ENCODE data around the gene CDCA3. TPM values are rescaled to one million over a fixed set of nuclear protein-coding genes. Genes with fewer than 3 reads are reported as not detected.

Gene CDCA3
- total and polyA plus RNA-seq, 2 of the 13 experiments (the other 11 are each of a cell fraction or from before 2014, with no cell fraction given), result 32.7 to 56.5 TPM

DNA sequence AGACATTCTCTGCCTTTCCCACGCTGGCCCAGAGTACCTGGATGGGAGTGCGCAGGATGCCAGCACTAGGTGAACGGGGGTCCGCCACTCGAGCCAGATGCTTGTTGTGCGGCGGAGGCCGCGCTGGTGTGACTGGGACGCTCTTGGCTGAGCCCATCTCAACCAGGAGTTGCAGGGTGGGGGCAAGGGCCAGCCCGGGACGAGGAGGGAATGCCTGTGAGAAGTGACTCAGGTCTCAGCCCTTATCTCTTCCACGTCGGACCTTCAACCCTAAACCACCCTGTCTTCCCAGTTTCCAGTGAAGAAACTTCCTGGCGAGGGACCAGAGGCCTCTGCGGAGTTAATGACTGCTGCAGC, 312 bp downstream of the CDCA3 start (continued):
- TF ChIP-seq, protein P1, sequence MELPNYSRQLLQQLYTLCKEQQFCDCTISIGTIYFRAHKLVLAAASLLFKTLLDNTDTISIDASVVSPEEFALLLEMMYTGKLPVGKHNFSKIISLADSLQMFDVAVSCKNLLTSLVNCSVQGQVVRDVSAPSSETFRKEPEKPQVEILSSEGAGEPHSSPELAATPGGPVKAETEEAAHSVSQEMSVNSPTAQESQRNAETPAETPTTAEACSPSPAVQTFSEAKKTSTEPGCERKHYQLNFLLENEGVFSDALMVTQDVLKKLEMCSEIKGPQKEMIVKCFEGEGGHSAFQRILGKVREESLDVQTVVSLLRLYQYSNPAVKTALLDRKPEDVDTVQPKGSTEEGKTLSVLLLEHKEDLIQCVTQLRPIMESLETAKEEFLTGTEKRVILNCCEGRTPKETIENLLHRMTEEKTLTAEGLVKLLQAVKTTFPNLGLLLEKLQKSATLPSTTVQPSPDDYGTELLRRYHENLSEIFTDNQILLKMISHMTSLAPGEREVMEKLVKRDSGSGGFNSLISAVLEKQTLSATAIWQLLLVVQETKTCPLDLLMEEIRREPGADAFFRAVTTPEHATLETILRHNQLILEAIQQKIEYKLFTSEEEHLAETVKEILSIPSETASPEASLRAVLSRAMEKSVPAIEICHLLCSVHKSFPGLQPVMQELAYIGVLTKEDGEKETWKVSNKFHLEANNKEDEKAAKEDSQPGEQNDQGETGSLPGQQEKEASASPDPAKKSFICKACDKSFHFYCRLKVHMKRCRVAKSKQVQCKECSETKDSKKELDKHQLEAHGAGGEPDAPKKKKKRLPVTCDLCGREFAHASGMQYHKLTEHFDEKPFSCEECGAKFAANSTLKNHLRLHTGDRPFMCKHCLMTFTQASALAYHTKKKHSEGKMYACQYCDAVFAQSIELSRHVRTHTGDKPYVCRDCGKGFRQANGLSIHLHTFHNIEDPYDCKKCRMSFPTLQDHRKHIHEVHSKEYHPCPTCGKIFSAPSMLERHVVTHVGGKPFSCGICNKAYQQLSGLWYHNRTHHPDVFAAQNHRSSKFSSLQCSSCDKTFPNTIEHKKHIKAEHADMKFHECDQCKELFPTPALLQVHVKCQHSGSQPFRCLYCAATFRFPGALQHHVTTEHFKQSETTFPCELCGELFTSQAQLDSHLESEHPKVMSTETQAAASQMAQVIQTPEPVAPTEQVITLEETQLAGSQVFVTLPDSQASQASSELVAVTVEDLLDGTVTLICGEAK (IDR thresholded peaks at IDR 0.05), result no peak
- TF ChIP-seq, protein P1 (CRISPR knock-in tag; IDR thresholded peaks at IDR 0.05), result no peak
- no peak for TF ChIP-seq KAT8 (CRISPR knock-in tag; IDR thresholded peaks at IDR 0.05)
- no peak for TF ChIP-seq BCL6 (CRISPR knock-in tag; IDR thresholded peaks at IDR 0.05)
- TF ChIP-seq AHR (CRISPR knock-in tag; IDR thresholded peaks at IDR 0.05), result no peak
- TF ChIP-seq, protein P2, sequence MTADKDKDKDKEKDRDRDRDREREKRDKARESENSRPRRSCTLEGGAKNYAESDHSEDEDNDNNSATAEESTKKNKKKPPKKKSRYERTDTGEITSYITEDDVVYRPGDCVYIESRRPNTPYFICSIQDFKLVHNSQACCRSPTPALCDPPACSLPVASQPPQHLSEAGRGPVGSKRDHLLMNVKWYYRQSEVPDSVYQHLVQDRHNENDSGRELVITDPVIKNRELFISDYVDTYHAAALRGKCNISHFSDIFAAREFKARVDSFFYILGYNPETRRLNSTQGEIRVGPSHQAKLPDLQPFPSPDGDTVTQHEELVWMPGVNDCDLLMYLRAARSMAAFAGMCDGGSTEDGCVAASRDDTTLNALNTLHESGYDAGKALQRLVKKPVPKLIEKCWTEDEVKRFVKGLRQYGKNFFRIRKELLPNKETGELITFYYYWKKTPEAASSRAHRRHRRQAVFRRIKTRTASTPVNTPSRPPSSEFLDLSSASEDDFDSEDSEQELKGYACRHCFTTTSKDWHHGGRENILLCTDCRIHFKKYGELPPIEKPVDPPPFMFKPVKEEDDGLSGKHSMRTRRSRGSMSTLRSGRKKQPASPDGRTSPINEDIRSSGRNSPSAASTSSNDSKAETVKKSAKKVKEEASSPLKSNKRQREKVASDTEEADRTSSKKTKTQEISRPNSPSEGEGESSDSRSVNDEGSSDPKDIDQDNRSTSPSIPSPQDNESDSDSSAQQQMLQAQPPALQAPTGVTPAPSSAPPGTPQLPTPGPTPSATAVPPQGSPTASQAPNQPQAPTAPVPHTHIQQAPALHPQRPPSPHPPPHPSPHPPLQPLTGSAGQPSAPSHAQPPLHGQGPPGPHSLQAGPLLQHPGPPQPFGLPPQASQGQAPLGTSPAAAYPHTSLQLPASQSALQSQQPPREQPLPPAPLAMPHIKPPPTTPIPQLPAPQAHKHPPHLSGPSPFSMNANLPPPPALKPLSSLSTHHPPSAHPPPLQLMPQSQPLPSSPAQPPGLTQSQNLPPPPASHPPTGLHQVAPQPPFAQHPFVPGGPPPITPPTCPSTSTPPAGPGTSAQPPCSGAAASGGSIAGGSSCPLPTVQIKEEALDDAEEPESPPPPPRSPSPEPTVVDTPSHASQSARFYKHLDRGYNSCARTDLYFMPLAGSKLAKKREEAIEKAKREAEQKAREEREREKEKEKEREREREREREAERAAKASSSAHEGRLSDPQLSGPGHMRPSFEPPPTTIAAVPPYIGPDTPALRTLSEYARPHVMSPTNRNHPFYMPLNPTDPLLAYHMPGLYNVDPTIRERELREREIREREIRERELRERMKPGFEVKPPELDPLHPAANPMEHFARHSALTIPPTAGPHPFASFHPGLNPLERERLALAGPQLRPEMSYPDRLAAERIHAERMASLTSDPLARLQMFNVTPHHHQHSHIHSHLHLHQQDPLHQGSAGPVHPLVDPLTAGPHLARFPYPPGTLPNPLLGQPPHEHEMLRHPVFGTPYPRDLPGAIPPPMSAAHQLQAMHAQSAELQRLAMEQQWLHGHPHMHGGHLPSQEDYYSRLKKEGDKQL (CRISPR knock-in tag; IDR thresholded peaks at IDR 0.05; ENCODE audit: low read depth), result no peak
- no peak for TF ChIP-seq POLR2AphosphoS2 (IDR thresholded peaks at IDR 0.05; ENCODE audit: low read depth, low read length)
- TF ChIP-seq ZNF274 (CRISPR knock-in tag; IDR thresholded peaks at IDR 0.05), result 0 out of 2 replicates have a peak, but pooled peaks have one; percentile 18
- TF ChIP-seq ZNF749 (CRISPR knock-in tag; IDR thresholded peaks at IDR 0.05; ENCODE audit: borderline replicate concordance), result peak; percentile 12; the same call in 1 of the 2 replicates
- no peak for TF ChIP-seq ZNF678 (CRISPR knock-in tag; IDR thresholded peaks at IDR 0.05)
- TF ChIP-seq, protein P3, sequence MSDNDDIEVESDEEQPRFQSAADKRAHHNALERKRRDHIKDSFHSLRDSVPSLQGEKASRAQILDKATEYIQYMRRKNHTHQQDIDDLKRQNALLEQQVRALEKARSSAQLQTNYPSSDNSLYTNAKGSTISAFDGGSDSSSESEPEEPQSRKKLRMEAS (IDR thresholded peaks at IDR 0.05), result no peak
- TF ChIP-seq ZNF547 (CRISPR knock-in tag; IDR thresholded peaks at IDR 0.05), result no peak
- no peak for TF ChIP-seq MTA3 (CRISPR knock-in tag; IDR thresholded peaks at IDR 0.05)
- no peak for TF ChIP-seq PTBP1 (IDR thresholded peaks at IDR 0.05; ENCODE audit: low read depth, low read length, poor library complexity, severe bottlenecking)
- TF ChIP-seq ZNF563 (CRISPR knock-in tag; IDR thresholded peaks at IDR 0.05), result peak; percentile 22; the same call in 1 of the 2 replicates
- TF ChIP-seq ZSCAN21 (CRISPR knock-in tag; IDR thresholded peaks at IDR 0.05; ENCODE audit: borderline replicate concordance), result no peak
- TF ChIP-seq, protein P4, sequence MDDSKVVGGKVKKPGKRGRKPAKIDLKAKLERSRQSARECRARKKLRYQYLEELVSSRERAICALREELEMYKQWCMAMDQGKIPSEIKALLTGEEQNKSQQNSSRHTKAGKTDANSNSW (CRISPR knock-in tag; IDR thresholded peaks at IDR 0.05; ENCODE audit: borderline replicate concordance), result 0 out of 2 replicates have a peak, but pooled peaks have one; percentile 55

Data from HepG2 (cell line).